Skeletal muscle tissue (tissue), 4 donors: ENCODE data around the gene EPHB2. TPM values are rescaled to one million over a fixed set of nuclear protein-coding genes. Genes with fewer than 3 reads are reported as not detected.

ENCODE experiments used
- H3K27ac ChIP-seq: one replicate; pipeline ENCODE4 v1.7.0; 2013; ENCODE audit warnings: mild to moderate bottlenecking, low read depth, low read length, inconsistent platforms
- H3K27me3 ChIP-seq, 3 donors: one replicate each; pipeline ENCODE4 v1.7.0; 2013; ENCODE audit warnings: low read length in 3 of 3; ENCODE audit not compliant: control insufficient read depth in 3 of 3, insufficient read depth in 3 of 3
- H3K36me3 ChIP-seq, 3 donors: one replicate each; pipeline ENCODE4 v1.7.0; 2013; ENCODE audit warnings: low read length in 3 of 3; ENCODE audit not compliant: control insufficient read depth in 3 of 3, insufficient read depth in 3 of 3
- H3K4me1 ChIP-seq, 3 donors: one replicate each; pipeline ENCODE4 v1.7.0; 2013; ENCODE audit warnings: low read length in 3 of 3, mild to moderate bottlenecking in 3 of 3; ENCODE audit not compliant: control insufficient read depth in 3 of 3, insufficient read depth in 3 of 3
- H3K4me3 ChIP-seq, 3 donors: one replicate each; pipeline ENCODE4 v1.7.0; 2013; ENCODE audit warnings: low read length in 3 of 3
- H3K9ac ChIP-seq, 3 donors: one replicate each; pipeline ENCODE4 v1.7.0; 2013; ENCODE audit warnings: low read length in 3 of 3, mild to moderate bottlenecking in 3 of 3, moderate library complexity in 2 of 3, low read depth in 1 of 3
- H3K9me3 ChIP-seq, 3 donors: one replicate each; pipeline ENCODE4 v1.7.0; 2013; ENCODE audit warnings: low read length in 3 of 3; ENCODE audit not compliant: control insufficient read depth in 3 of 3
- total RNA-seq: library from RNA; depleted of rRNA; stranded (reverse); fragments of >200 nt; gene quantifications from one replicate; pipeline ENCODE4 v1.2.3, GENCODE V29; 2014
- donor health status: Osteomylitis.

The EPHB2 gene
- total RNA-seq, 1 donor from 2014 or later: 13.0 TPM

GRCh38 chr1:22866868-22867267 lies 156.2 kb downstream of the EPHB2 start:
- Histone ChIP-seq H3K27ac (no peak overlapping the region), H3K4me1 (peaks cover 6 to 8% (median 8%) of the 10 kb centered on the region in 3 donors), H3K9me3 (no peaks in the 10 kb centered on the region), H3K4me3 (no peak overlapping the region), H3K9ac (no peak overlapping the region), H3K27me3 (peaks cover 3 to 10% (median 5%) of the 10 kb centered on the region in 3 donors), H3K36me3 (no peaks in the 10 kb centered on the region)

DNA sequence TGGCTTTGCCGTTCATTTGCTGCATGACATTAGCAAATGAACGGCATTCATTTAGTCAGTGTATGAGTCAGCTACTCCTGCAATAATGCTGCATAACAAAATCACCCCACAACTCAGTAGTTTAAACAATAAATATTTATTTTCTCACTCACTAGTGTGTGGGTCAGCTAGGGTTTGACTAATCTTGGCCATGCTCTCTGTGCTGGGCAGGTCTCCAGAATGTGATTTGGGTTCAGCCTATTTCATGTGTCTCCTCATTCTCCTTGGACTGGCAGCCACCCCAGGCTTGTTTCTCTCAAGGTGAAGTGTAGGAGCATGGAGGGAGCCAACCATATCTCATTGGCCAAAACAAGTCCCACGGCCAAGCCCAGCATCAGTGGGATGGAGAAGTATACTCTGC lies 157.7 kb downstream of the EPHB2 start:
- Histone ChIP-seq H3K27me3 (peaks cover 3 to 11% (median 9%) of the 10 kb centered on the region in 3 donors), H3K9ac (no peak overlapping the region), H3K9me3 (peaks cover 0 to under 1% (median 0%) of the 10 kb centered on the region in 3 donors), H3K27ac (no peak overlapping the region), H3K4me1 (peaks cover 6 to 8% (median 8%) of the 10 kb centered on the region in 3 donors), H3K36me3 (no peaks in the 10 kb centered on the region), H3K4me3 (no peak overlapping the region)

DNA sequence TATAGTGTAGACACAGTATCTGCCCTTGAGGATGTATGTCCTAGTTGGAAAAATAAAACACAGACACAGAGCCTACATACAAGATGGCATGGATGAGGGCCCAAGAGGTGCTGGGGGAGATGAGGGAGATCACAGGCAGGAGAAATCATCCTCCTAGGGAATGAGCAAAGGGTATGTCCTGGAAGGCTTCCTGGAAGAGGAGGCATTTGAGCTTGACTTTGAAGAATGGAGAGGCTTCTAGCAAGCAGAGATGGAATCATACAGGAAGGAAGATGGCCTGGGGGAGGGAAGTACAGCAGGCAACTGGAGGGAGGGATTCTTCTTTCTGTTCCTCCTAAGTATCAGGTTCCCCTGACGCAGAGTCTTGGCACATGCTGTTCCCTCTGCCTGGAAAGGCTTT lies 158.7 kb downstream of the EPHB2 start:
- Histone ChIP-seq H3K27ac (no peak overlapping the region), H3K36me3 (no peaks in the 10 kb centered on the region), H3K9me3 (peaks cover 0 to 3% (median 0%) of the 10 kb centered on the region in 3 donors), H3K4me3 (no peak overlapping the region), H3K4me1 (peaks cover 6 to 8% (median 8%) of the 10 kb centered on the region in 3 donors), H3K27me3 (peaks cover 3 to 12% (median 9%) of the 10 kb centered on the region in 3 donors), H3K9ac (no peak overlapping the region)

DNA sequence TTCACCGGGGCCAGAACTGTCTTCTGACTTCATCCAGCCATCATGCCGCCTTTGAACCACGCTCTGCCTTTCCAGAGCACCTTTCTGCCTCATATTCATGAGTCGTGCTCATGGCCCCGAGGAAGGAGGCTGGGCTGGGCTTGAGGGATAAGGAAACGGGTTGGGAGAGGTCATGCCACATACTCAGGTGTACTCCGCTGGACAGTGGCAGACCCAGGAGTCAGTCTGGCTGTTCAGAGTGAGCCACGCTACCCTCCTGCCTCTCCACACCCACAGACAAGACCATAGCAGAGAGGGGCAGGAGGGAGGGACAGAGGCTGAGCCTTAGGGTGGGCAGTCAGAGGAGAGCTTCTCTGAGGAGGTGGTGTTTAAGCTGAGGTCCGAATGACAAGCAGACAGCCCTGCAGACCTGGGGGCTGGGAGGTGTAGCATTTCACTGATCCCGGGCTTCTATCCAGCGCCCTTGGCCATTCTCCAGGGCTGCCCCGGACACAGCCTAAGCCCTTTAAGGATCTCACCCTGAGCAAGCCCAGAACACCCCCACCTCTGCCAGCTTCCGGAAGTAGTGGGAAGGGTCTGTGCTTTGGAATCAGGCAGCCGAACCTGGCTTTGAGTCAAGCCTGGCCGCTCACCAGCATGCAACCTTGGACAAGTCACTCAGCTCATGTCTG lies 159.7 kb downstream of the EPHB2 start:
- Histone ChIP-seq H3K9me3 (peaks cover 0 to 3% (median 0%) of the 10 kb centered on the region in 3 donors), H3K4me1 (peaks cover 6 to 8% (median 8%) of the 10 kb centered on the region in 3 donors), H3K27ac (no peak overlapping the region), H3K4me3 (no peak overlapping the region), H3K27me3 (peaks cover 3 to 12% (median 9%) of the 10 kb centered on the region in 3 donors), H3K36me3 (no peaks in the 10 kb centered on the region), H3K9ac (no peak overlapping the region)

DNA sequence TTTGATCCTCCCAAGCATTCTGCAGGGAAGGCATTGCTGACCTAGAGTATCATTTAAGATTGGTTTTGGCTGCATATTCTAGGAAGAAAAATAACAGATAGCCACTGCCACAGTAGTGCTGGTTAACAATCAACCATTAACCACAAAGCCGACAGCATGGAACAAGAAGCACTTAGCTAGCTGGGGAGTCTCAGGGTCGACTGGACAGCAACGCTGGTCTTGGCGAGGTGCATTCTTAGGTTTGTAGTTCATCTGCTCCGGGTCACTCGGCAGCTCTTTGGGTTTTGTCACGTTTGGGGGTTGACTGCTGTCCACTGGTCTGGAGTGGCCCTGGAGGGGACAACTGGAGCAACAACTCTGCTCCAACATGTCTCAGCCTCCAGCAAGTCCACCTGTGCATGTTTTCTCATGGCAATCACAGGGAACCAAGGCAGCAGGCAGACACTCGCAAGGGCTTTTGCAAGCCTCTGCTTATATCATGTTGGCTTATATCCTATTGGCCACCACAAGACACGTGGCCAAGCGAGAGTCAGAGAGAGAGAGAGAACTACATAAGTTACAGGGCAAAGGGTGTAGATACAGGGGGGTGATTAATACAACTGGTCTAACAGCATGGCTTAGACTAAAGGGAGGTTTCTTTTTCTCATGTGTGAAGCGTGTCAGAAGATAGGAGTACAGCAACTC lies 162.5 kb downstream of the EPHB2 start:
- Histone ChIP-seq H3K27ac (no peak overlapping the region), H3K9me3 (peaks cover 0 to 3% (median 0%) of the 10 kb centered on the region in 3 donors), H3K4me1 (peaks cover 6 to 8% (median 8%) of the 10 kb centered on the region in 3 donors), H3K9ac (no peak overlapping the region), H3K4me3 (no peak overlapping the region), H3K27me3 (peaks cover 3 to 34% (median 18%) of the 10 kb centered on the region in 3 donors), H3K36me3 (no peaks in the 10 kb centered on the region)

- Histone ChIP-seq H3K27me3 (peaks cover 5 to 40% (median 24%) of the 10 kb centered on the region in 3 donors), H3K36me3 (no peaks in the 10 kb centered on the region), H3K9ac (no peak overlapping the region), H3K9me3 (peaks cover 0 to 3% (median 0%) of the 10 kb centered on the region in 3 donors), H3K4me3 (no peak overlapping the region), H3K27ac (no peak overlapping the region), H3K4me1 (peaks cover 6 to 8% (median 8%) of the 10 kb centered on the region in 3 donors)
Observed at GRCh38 chr1:22874785-22875184, 164.1 kb downstream of the EPHB2 start.

GRCh38 chr1:22875241-22875640 lies 164.6 kb downstream of the EPHB2 start:
- H3K9ac ChIP-seq: no peak overlapping the region
- no peaks in the 10 kb centered on the region for H3K36me3 ChIP-seq
- no peak overlapping the region for H3K4me3 ChIP-seq
- H3K27me3 ChIP-seq: peaks cover 5 to 42% (median 27%) of the 10 kb centered on the region in 3 donors
- peaks cover 4 to 7% (median 6%) of the 10 kb centered on the region in 3 donors for H3K4me1 ChIP-seq
- no peak overlapping the region for H3K27ac ChIP-seq
- peaks cover 0 to 3% (median 0%) of the 10 kb centered on the region in 3 donors for H3K9me3 ChIP-seq

GRCh38 chr1:22875841-22876240 lies 165.2 kb downstream of the EPHB2 start:
- Histone ChIP-seq H3K27me3 (peaks cover 2 to 45% (median 25%) of the 10 kb centered on the region in 3 donors), H3K4me3 (no peak overlapping the region), H3K27ac (no peak overlapping the region), H3K9me3 (peaks cover 0 to 3% (median 0%) of the 10 kb centered on the region in 3 donors), H3K9ac (no peak overlapping the region), H3K4me1 (peaks cover 0 to 1% (median under 1%) of the 10 kb centered on the region in 3 donors), H3K36me3 (no peaks in the 10 kb centered on the region)

- Histone ChIP-seq H3K4me1 (no peaks in the 10 kb centered on the region), H3K36me3 (no peaks in the 10 kb centered on the region), H3K27me3 (peaks cover 2 to 45% (median 26%) of the 10 kb centered on the region in 3 donors), H3K9ac (no peak overlapping the region), H3K9me3 (peaks cover 0 to 3% (median 0%) of the 10 kb centered on the region in 3 donors), H3K4me3 (no peak overlapping the region), H3K27ac (no peak overlapping the region)
Observed at GRCh38 chr1:22876359-22877111, 165.9 kb downstream of the EPHB2 start.
